ENCODE measurements around the gene FUS.

The FUS gene

GRCh38 chr16:31221357-31222160, 41.6 kb downstream of the FUS start (continued):
- TF ChIP-seq, protein P1, sequence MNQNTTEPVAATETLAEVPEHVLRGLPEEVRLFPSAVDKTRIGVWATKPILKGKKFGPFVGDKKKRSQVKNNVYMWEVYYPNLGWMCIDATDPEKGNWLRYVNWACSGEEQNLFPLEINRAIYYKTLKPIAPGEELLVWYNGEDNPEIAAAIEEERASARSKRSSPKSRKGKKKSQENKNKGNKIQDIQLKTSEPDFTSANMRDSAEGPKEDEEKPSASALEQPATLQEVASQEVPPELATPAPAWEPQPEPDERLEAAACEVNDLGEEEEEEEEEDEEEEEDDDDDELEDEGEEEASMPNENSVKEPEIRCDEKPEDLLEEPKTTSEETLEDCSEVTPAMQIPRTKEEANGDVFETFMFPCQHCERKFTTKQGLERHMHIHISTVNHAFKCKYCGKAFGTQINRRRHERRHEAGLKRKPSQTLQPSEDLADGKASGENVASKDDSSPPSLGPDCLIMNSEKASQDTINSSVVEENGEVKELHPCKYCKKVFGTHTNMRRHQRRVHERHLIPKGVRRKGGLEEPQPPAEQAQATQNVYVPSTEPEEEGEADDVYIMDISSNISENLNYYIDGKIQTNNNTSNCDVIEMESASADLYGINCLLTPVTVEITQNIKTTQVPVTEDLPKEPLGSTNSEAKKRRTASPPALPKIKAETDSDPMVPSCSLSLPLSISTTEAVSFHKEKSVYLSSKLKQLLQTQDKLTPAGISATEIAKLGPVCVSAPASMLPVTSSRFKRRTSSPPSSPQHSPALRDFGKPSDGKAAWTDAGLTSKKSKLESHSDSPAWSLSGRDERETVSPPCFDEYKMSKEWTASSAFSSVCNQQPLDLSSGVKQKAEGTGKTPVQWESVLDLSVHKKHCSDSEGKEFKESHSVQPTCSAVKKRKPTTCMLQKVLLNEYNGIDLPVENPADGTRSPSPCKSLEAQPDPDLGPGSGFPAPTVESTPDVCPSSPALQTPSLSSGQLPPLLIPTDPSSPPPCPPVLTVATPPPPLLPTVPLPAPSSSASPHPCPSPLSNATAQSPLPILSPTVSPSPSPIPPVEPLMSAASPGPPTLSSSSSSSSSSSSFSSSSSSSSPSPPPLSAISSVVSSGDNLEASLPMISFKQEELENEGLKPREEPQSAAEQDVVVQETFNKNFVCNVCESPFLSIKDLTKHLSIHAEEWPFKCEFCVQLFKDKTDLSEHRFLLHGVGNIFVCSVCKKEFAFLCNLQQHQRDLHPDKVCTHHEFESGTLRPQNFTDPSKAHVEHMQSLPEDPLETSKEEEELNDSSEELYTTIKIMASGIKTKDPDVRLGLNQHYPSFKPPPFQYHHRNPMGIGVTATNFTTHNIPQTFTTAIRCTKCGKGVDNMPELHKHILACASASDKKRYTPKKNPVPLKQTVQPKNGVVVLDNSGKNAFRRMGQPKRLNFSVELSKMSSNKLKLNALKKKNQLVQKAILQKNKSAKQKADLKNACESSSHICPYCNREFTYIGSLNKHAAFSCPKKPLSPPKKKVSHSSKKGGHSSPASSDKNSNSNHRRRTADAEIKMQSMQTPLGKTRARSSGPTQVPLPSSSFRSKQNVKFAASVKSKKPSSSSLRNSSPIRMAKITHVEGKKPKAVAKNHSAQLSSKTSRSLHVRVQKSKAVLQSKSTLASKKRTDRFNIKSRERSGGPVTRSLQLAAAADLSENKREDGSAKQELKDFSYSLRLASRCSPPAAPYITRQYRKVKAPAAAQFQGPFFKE (tag by site-specific recombination; IDR thresholded peaks at IDR 0.05; ENCODE audit: borderline replicate concordance) = no peak
- TF ChIP-seq ZFHX2 (tag by site-specific recombination; conservative IDR thresholded peaks at IDR 0.05) (peak; percentile 47; the same call in 1 of the 2 replicates), ZIC2 (tag by site-specific recombination; IDR thresholded peaks at IDR 0.05) (peak; percentile 40; the same call in 1 of the 2 replicates), ZBTB7A (tag by site-specific recombination; IDR thresholded peaks at IDR 0.05; ENCODE audit: low read depth) (no peak), KLF1 (tag by site-specific recombination; IDR thresholded peaks at IDR 0.05) (peak; percentile 35; the same call in 1 of the 2 replicates), ZNF76 (tag by site-specific recombination; IDR thresholded peaks at IDR 0.05; ENCODE audit: borderline replicate concordance, low read depth) (peak; percentile 100), SETDB1 (IDR thresholded peaks at IDR 0.05; ENCODE audit: insufficient read length, low read length) (no peak), ZNF777 (tag by site-specific recombination; IDR thresholded peaks at IDR 0.05; ENCODE audit: borderline replicate concordance) (no peak), SCRT1 (tag by site-specific recombination; IDR thresholded peaks at IDR 0.05; ENCODE audit: borderline replicate concordance) (no peak), ZNF837 (tag by site-specific recombination; IDR thresholded peaks at IDR 0.05) (no peak), OVOL3 (tag by site-specific recombination; IDR thresholded peaks at IDR 0.05) (no peak), ZBTB8A (tag by site-specific recombination; IDR thresholded peaks at IDR 0.05) (peak; percentile 25)

DNA sequence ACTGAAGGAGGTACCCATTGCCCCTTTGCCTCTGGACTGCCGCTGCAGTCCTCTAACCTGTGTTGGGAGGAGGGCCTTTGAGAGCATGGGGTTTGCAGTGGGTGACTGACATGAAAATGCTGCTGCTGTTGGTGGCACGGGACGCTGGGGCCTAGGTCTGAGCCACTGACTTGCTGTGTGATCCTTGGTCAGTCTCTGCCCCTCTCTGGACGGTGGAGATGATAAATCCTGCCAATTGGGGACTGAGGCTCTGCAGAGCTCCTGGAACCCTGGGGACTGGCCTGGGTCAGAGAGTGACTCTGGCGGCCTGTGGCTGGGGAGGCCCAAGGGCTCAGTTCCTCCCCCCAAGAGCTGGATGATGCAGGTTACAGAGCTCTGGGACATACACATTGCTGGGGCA, 43.1 kb downstream of the FUS start:
- ChIA-PET CTCF (no interaction called here), POLR2A (no interaction called here)
- TF ChIP-seq HIC1 (tag by site-specific recombination; IDR thresholded peaks at IDR 0.05) = no peak
- no peak for TF ChIP-seq ZBTB20 (tag by site-specific recombination; IDR thresholded peaks at IDR 0.05)
- TF ChIP-seq ZNF140 (tag by site-specific recombination; IDR thresholded peaks at IDR 0.05) = no peak
- no peak for TF ChIP-seq ZBTB8A (tag by site-specific recombination; IDR thresholded peaks at IDR 0.05)
- TF ChIP-seq ZIC2 (tag by site-specific recombination; IDR thresholded peaks at IDR 0.05) = no peak
- no peak for TF ChIP-seq GFI1B (tag by site-specific recombination; IDR thresholded peaks at IDR 0.05)
- TF ChIP-seq ZNF658 (tag by site-specific recombination; IDR thresholded peaks at IDR 0.05) = no peak
- TF ChIP-seq ZNF311 (tag by site-specific recombination; IDR thresholded peaks at IDR 0.05; ENCODE audit: borderline replicate concordance) = no peak
- TF ChIP-seq ZNF473 (tag by site-specific recombination; IDR thresholded peaks at IDR 0.05) = no peak
- TF ChIP-seq ZNF404 (tag by site-specific recombination; IDR thresholded peaks at IDR 0.05) = no peak

More for the DNA sequence above, 43.1 kb downstream of the FUS start:
- Histone ChIP-seq H3K4me1 (ENCODE audit: control insufficient read depth, insufficient read depth, low read length) (no peaks in the 10 kb centered on the region), H3K27ac (ENCODE audit: extremely low read depth, low read depth, low read length) (no peak overlapping the region), H3K4me3 (ENCODE audit: low read depth, low read length) (no peak overlapping the region), H3K9me3 (ENCODE audit: control insufficient read depth, insufficient read depth, low read depth, low read length) (no peaks in the 10 kb centered on the region), H3K36me3 (ENCODE audit: control insufficient read depth in 2 of 2, insufficient read depth in 1 of 2, low read length in 2 of 2) (no peaks in the 10 kb centered on the region)

All from HEK293 (cell line).